Pancreas (tissue), 10 donors: ENCODE measurements around the gene DOK3. TPM values are rescaled to one million over a fixed set of nuclear protein-coding genes. Genes with fewer than 3 reads are reported as not detected.
A peak's percentile ranks its signal among the peaks of the same experiment; 100 is the strongest.

Source experiments
- ATAC-seq, 4 donors: fragments of 200-7000 bp; cut with Tn5 transposase; one replicate each; pipeline versions ENCODE4 v1.8.0 to v1.9.1; 2020; ENCODE audit warnings: mild to moderate bottlenecking in 4 of 4, moderate library complexity in 4 of 4
- DNase-seq, 6 donors: peaks; one replicate each; pipeline ENCODE4 v3.0.0-alpha.2; 2020
- FAIRE-seq: peaks from 2 replicates; lab custom pipeline; 2012; peaks lifted over from hg19 to GRCh38; lab: Jason Lieb, UNC
- H3K27ac ChIP-seq, 4 donors: fragments of 200-600 bp; sonication (generic); 1 replicate in 3 of 4; 2 replicates in 1 of 4; pipeline versions ENCODE4 v1.5.0 to v1.8.0; 2020
- H3K27me3 ChIP-seq, 4 donors: fragments of 200-600 bp; one replicate each; pipeline ENCODE4 v1.8.0; 2021
- H3K36me3 ChIP-seq, 3 donors: fragments of 200-600 bp; sonication (generic) in 1 of 3; one replicate each; pipeline versions ENCODE4 v1.5.0 to v1.8.0; 2020 to 2021
- H3K4me1 ChIP-seq, 3 donors: fragments of 200-600 bp; one replicate each; pipeline ENCODE4 v1.8.0; 2021
- H3K4me3 ChIP-seq, 4 donors: fragments of 200-600 bp; sonication (generic) in 2 of 4; one replicate each; pipeline versions ENCODE4 v1.5.0 to v1.8.0; 2020 to 2021
- H3K9me3 ChIP-seq, 4 donors: fragments of 200-600 bp; one replicate each; pipeline ENCODE4 v1.8.0; 2021
- WGBS, 2 donors: extraction: QIAGEN DNeasy Blood & Tissue Kit; methylation state at CpG; one replicate each; pipeline ENCODE4 v1.1.7; 2013; 5-methylcytosine and 5-hydroxymethylcytosine counted together
- intact Hi-C, 3 donors: fragments of 100-400 bp; cut with DNase I; formaldehyde crosslinking; loops; one replicate each; pipeline versions ENCODE4 v1.11.1 to v1.14.2; 2022
- polyA plus RNA-seq, 2 donors: library from polyadenylated mRNA; stranded (reverse); fragments of 200-250 nt; gene quantifications; one replicate each; pipeline ENCODE4 v1.2.3, GENCODE V29; 2013
- total RNA-seq, 6 donors: library from RNA; stranded (reverse); fragmentation: NEBNext Ultra II Directional in 4 of 6; extraction: Animal tissue kit (Norgen Biotek cat#: 25700) in 4 of 6; gene quantifications; one replicate each; pipeline versions ENCODE4 v1.2.1 to v1.2.4, GENCODE V29; 2021 to 2023
- TF ChIP-seq, protein P1 (sequence below), 4 donors: fragments of 200-600 bp; sonication (generic) in 3 of 4; IDR thresholded peaks; one replicate each; pipeline versions ENCODE4 v1.5.0 to v1.8.0; 2021; ENCODE audit warnings: antibody characterized with exemption in 4 of 4
- donor health status: healthy with polysubstance abuse.
- donor health status: DM: no; HTN: no; CAD: no; lungs with moderate emphysema.
- donor health status: DM: no; HTN: no; CAD: no.
- donor health status: control.
- donor health status: control.
- donor health status: Bipolar disorder and iron deficiency.
- donor health status: DM: yes; HTN: yes; CAD: no.
- donor health status: DM: no; HTN: no; CAD: no.
- donor health status: DM: no; HTN: no; CAD: no.
- donor health status: DM: yes; HTN: yes; CAD: no.

Gene DOK3
- total and polyA plus RNA-seq, 8 donors, result 0.98 to 11.4 (median 4.7) TPM

DNA sequence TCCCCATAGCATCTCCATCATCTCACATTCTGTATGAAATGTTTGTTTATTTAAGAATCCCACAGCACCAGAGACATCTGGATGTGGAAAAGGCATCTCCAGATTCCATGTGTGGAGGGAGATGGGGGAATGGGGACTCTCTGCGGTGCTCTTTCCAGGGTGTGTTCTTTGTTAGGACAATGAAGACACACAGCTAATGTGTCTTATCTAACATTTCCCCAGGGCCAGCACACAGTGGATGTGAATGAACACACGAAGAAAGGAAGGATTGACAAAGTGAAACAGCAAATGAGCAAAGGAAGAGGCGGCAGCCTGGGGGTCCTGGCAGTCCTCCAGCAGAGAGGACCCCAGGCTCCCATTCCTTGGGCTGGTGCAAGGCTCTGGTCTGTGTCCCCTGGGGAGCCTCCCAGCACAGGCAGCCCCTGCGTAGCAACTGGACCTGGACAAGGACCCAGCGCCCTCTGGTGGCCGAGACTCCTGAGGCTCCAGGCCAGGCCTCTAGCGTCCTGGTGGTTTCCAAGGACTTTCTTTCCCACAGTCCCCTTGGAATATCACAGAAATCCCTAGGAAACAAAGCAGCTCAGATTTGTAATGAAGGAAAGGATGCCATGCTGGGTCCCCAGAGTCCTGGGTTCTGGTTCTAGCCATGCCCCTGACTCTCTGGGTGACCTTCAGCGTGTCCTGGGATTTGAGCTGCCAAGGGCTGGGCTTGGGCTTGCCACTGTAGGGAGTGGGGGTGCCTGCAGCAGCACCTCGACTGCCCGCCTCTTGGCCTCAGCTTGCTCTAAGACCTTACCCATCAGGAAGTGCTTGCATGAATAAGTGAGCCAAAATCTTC is 8.7 kb downstream of the DOK3 start:
- intact Hi-C loops, result loop anchor here in 2 of 3 donors (5.0 kb wide), 1 partner anchor 109 kb away; no protein-coding TSS in a partner anchor
- peaks cover 0 to 5% (median 0%) of the 10 kb centered on the region in 3 donors for H3K4me1 ChIP-seq
- H3K27me3 ChIP-seq, result no peaks in the 10 kb centered on the region
- 11 to 15% methylated on average over 10 of the region's 10 CpGs for WGBS, 2 donors
- ATAC-seq, result peak in 3 of 4 donors; percentile 54 to 59 (median 54)
- H3K27ac ChIP-seq, result no peak overlapping the region
- FAIRE-seq, result no peak
- peak; percentile 78 to 99 (median 90) for DNase-seq
- H3K36me3 ChIP-seq, result no peaks in the 10 kb centered on the region
- no peak overlapping the region for H3K4me3 ChIP-seq
- no peaks in the 10 kb centered on the region for H3K9me3 ChIP-seq
- TF ChIP-seq, protein P1, sequence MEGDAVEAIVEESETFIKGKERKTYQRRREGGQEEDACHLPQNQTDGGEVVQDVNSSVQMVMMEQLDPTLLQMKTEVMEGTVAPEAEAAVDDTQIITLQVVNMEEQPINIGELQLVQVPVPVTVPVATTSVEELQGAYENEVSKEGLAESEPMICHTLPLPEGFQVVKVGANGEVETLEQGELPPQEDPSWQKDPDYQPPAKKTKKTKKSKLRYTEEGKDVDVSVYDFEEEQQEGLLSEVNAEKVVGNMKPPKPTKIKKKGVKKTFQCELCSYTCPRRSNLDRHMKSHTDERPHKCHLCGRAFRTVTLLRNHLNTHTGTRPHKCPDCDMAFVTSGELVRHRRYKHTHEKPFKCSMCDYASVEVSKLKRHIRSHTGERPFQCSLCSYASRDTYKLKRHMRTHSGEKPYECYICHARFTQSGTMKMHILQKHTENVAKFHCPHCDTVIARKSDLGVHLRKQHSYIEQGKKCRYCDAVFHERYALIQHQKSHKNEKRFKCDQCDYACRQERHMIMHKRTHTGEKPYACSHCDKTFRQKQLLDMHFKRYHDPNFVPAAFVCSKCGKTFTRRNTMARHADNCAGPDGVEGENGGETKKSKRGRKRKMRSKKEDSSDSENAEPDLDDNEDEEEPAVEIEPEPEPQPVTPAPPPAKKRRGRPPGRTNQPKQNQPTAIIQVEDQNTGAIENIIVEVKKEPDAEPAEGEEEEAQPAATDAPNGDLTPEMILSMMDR (IDR thresholded peaks at IDR 0.05), result peak; percentile 85 to 97 (median 94)

GRCh38 chr5:177499842-177500241 is 9.8 kb downstream of the DOK3 start:
- Histone ChIP-seq H3K27ac (no peak overlapping the region), H3K9me3 (no peaks in the 10 kb centered on the region), H3K4me1 (peaks cover 0 to 5% (median 0%) of the 10 kb centered on the region in 3 donors), H3K36me3 (no peaks in the 10 kb centered on the region), H3K27me3 (no peaks in the 10 kb centered on the region), H3K4me3 (no peak overlapping the region)
- DNase-seq (no peak), ATAC-seq (no peak), FAIRE-seq (no peak)
- 77 to 79% methylated on average over 6 of the region's 6 CpGs for WGBS, 2 donors
- TF ChIP-seq, protein P1 (IDR thresholded peaks at IDR 0.05), result no peak
- intact Hi-C loops, result loop anchor here in 2 of 3 donors (5.0 kb wide), 1 partner anchor 108 kb away; no protein-coding TSS in a partner anchor

GRCh38 chr5:177498013-177498787 is 11.4 kb downstream of the DOK3 start:
- ATAC-seq (peak; percentile 7 to 11 (median 7)), FAIRE-seq (no peak), DNase-seq (peak in 4 of 6 donors; percentile 47 to 83 (median 64))
- H3K4me1 ChIP-seq, result peaks cover 0 to 5% (median 0%) of the 10 kb centered on the region in 3 donors
- H3K27me3 ChIP-seq, result no peaks in the 10 kb centered on the region
- peak overlapping the region; percentile 61 to 79 (median 69) for H3K4me3 ChIP-seq
- peak overlapping the region in 1 of 4 donors; percentile 27 for H3K27ac ChIP-seq
- WGBS, 2 donors, result 9 to 10% methylated on average over 42 to 48 of the region's 48 CpGs
- H3K36me3 ChIP-seq, result no peaks in the 10 kb centered on the region
- H3K9me3 ChIP-seq, result no peaks in the 10 kb centered on the region
- TF ChIP-seq, protein P1 (IDR thresholded peaks at IDR 0.05), result no peak
- intact Hi-C loops, result no loop called here

DNA sequence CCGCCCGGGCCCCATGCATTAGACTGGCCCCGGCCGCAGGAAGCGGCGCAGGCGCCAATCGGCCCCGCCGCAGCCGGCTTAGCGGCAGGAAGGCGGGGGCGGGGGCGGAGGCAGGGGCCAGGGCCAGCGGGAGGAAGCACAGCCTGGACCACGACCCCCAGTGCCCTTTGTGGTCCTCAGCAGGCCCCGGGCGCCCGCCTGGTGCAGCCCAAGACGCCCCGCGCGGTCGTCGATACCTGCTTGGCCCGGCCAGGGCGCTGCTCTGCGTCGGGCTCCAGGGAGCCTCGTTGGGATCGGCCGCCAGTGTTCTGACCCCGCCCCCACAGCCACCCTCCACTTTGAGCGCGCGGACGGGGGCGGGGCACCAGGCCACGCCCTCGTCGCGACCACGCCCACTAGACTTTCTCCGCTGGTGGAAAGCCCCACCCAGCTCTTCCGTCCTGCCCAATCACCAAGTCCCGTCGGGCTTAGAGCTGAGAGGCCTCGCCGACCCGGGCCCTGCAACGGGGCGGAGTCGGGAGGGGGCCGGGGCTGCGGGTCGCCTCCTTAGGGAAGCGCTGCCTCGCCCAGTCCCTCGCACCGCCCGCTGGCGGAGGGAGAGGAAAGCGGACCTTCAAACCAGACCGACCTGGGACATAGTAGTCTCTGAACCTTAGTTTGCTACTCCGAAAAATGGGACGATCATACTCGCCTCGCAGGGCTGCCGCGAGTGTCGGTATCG is 12.2 kb downstream of the DOK3 start, which contains the start of gene PDLIM7:
Gene PDLIM7, minus strand, starts transcription at position 313 of the 721 bp plus-strand sequence. CDS start 1,092 bp downstream, outside the sequence.
- peak; percentile 90 to 94 (median 93) for ATAC-seq
- Histone ChIP-seq H3K27me3 (no peaks in the 10 kb centered on the region), H3K27ac (peak within 1 kb of the TSS; percentile 31 to 50 (median 46)), H3K4me1 (peaks cover 0 to 5% (median 0%) of the 10 kb centered on the region in 3 donors), H3K9me3 (no peaks in the 10 kb centered on the region), H3K4me3 (peak within 1 kb of the TSS; percentile 61 to 79 (median 69)), H3K36me3 (no peaks in the 10 kb centered on the region)
- TF ChIP-seq, protein P1 (IDR thresholded peaks at IDR 0.05), result no peak
- FAIRE-seq, result no peak
- intact Hi-C loops, result no loop called here
- WGBS, 2 donors, result 0 to 1% methylated on average over 68 to 73 of the region's 73 CpGs
- peak; percentile 92 to 98 (median 97) for DNase-seq
